AG08395 (cell line): ENCODE measurements around the gene BAZ1A.
"Not testable (repeated sequence)": the region's sequence is repeated elsewhere in the genome, so short reads cannot be mapped to it uniquely, and the experiment has no call there.

ENCODE experiments used
- DNase-seq: peaks from one replicate; pipeline ENCODE4 v3.0.0; 2012; ENCODE audit warnings: mixed read lengths, low spot score

The BAZ1A gene

GRCh38 chr14:34782031-34782430 lies 93.1 kb downstream of the BAZ1A start:
- DNase-seq, result no peak

- peak; percentile 48 for DNase-seq
Measured at GRCh38 chr14:34781242-34781641, 93.9 kb downstream of the BAZ1A start.

- no peak for DNase-seq
Measured at GRCh38 chr14:34780646-34781045, 94.5 kb downstream of the BAZ1A start.

- DNase-seq, result no peak
Measured at GRCh38 chr14:34778744-34779143, 96.4 kb downstream of the BAZ1A start.

GRCh38 chr14:34776611-34777010 lies 98.5 kb downstream of the BAZ1A start:
- DNase-seq, result no peak

GRCh38 chr14:34775922-34776321 lies 99.2 kb downstream of the BAZ1A start:
- no peak for DNase-seq

- DNase-seq, result no peak
Measured at GRCh38 chr14:34775342-34775741, 99.8 kb downstream of the BAZ1A start.

- DNase-seq, result no peak
Measured at GRCh38 chr14:34770901-34771300, 104.3 kb downstream of the BAZ1A start.

- peak; percentile 35 for DNase-seq
Measured at GRCh38 chr14:34766606-34767005, 108.6 kb downstream of the BAZ1A start.

GRCh38 chr14:34766060-34766459 lies 109.1 kb downstream of the BAZ1A start:
- DNase-seq, result no peak

- no peak for DNase-seq
Measured at GRCh38 chr14:34755215-34755614, 119.9 kb downstream of the BAZ1A start.

GRCh38 chr14:34754687-34755086 lies 120.5 kb downstream of the BAZ1A start:
- no peak for DNase-seq

- DNase-seq, result peak; percentile 56
Measured at GRCh38 chr14:34750670-34751069, 124.5 kb downstream of the BAZ1A start.

GRCh38 chr14:34750233-34750632 lies 124.9 kb downstream of the BAZ1A start:
- DNase-seq, result no peak

GRCh38 chr14:34749408-34749807 lies 125.8 kb downstream of the BAZ1A start:
- DNase-seq, result no peak

- no peak for DNase-seq
Measured at GRCh38 chr14:34742270-34743115, 132.7 kb downstream of the BAZ1A start.

- no peak for DNase-seq
Measured at GRCh38 chr14:34741840-34742239, 133.3 kb downstream of the BAZ1A start.

GRCh38 chr14:34740139-34740538 lies 135.0 kb downstream of the BAZ1A start:
- DNase-seq, result peak; percentile 20

GRCh38 chr14:34737079-34737478 lies 138.1 kb downstream of the BAZ1A start:
- DNase-seq, result not testable (repeated sequence)

GRCh38 chr14:34733245-34733644 lies 141.9 kb downstream of the BAZ1A start:
- peak; percentile 38 for DNase-seq

- DNase-seq, result no peak
Measured at GRCh38 chr14:34732802-34733201, 142.4 kb downstream of the BAZ1A start.

- no peak for DNase-seq
Measured at GRCh38 chr14:34723867-34724266, 151.3 kb downstream of the BAZ1A start.

GRCh38 chr14:34722723-34723545 lies 152.2 kb downstream of the BAZ1A start:
- DNase-seq, result peak; percentile 79
